Right forelimb (tissue), 1 donor: ENCODE measurements around the gene AJAP1.
A peak's percentile ranks its signal among the peaks of the same experiment; 100 is the strongest.

Experiments used
- DNase-seq: peaks from one replicate; pipeline ENCODE4 v3.0.0-alpha.2; 2018

Gene AJAP1

GRCh38 chr1:4631321-4631720, 23.1 kb upstream of the AJAP1 start:
- DNase-seq: no peak

GRCh38 chr1:4633346-4633745, 21.1 kb upstream of the AJAP1 start:
- no peak for DNase-seq

DNA sequence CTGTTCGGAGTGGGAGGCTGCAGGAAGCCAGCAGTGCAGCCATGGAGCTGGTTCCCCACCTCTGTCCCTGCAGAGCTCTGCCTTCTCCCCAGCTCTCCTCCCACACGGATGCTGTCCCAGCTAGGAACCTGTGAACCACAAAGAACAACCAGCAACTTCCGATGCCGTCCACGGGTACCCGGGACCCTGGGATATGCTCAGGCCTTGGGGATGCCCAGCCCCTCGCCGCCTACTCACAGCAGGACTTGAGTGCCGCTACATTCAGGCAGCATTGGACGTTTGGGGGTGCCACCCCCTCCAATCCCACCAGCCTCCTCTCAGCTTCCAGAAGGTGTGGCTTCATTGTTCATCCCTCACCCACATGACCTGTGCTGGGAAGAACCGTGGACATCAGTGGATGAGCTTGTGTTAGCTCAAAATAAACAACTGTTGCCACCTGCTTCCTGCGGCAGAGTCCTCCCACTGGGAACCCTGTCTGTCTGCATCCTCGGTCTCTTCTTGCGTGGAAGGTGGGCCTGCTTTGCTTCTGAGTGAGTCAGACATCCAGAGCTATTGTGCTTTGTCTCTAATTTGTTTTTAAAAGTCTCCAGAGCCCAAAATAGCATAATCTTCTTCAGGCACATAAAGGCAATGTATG, 20.1 kb upstream of the AJAP1 start:
- DNase-seq: no peak

DNA sequence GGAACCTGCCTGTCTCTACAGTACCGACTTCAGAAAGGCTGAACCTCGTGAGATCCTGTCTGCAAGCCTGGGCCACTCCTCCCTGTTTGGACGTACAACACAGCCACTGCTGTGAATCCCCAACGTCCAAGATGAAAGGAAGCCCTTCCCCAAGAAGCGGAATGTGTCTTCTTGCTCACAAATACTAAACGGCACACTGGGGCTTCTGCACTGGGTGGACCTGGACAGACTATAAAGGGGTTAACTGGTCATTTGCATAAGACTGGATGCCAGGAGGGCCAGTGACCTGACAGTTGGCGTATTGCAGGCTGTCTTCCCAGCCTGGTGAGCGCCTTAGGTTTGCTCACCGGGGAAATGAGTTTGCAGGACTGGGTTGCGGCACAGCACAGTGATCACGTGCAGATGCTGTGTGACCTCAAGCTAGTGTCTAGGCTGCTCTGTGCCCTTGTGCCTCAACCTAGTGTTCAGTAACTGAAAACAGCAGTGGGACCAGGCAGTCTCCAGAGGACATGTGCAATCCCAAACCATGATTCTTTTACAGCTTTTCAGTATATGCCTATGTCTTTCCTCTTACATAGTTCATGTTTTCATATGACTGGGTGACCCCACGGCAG, 19.5 kb upstream of the AJAP1 start:
- DNase-seq: no peak

DNA sequence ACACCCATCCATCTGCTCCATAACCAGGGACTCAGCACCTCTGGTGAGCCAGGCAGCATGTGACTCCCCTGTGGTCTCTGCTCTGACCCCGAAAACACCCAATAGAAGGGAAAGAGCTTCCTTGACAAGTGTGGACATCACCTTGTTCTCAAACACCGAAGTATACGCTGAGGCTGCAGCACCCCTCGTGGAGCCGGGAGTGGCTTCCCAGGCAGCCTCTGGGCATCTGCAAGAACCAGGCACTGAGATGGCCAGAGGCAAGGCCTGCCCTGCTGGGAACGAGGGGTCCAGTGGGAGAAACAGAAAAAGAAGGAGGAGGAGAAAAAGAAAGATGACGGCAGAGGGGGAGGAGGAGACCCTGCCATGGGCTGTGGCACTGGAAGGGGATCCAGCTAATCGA, 18.2 kb upstream of the AJAP1 start:
- DNase-seq: no peak

GRCh38 chr1:4636644-4637380, 17.6 kb upstream of the AJAP1 start:
- no peak for DNase-seq

DNA sequence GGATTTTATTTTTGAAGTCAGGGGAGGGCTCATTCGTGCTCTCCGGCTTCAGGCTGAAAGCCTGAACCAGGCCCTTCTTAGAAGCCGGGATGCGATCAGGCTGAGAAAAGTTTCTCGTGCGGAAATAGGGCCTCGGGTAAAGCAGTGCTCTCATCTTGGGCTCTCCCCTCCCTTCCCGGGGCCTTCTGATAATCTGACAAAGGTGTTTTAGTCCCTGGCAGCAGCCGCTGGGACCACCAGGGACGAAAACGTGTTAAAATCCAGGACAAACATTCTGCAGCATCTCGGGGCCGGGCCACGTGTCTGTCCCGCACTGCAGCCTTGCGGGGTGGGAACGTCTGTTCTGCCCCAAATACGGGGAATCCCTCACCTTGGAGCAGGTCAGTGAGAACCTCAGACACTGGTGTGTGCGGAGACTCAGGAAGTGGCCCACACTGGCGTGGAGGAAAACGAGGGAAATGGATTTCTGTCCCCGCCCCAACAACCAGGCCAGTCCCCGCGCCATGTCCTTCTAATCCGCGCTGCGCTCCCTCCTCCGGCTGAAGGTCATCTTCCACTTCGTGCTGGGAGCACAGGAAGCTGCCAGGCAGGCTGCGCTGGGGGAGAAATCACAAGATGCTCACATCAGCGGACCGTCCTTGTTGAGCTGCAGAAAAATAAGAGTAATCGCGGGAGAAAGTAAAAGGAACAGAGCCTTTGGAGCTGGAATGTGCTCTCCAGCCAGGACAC, 16.6 kb upstream of the AJAP1 start:
- DNase-seq: no peak

DNA sequence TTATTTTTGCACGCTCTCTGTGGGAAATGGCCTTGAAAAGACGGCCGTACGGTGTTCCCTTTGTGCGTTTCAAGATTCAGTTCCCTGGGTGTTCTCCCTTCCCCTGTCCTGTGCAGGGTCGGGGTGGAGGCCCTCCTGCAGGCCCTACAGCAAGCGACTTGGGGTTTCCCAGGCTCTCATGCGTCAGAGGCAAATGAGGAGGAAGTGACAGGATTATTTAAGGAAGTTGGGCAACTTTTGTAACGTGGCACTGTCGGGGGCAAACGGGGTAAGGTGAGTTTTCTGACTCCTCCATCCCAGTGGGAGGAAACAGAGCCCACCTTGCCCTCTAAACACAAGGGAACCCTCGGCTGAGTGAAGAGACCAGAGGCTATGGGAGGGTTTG, 16.1 kb upstream of the AJAP1 start:
- DNase-seq: no peak

GRCh38 chr1:4640931-4641330, 13.5 kb upstream of the AJAP1 start:
- no peak for DNase-seq

DNA sequence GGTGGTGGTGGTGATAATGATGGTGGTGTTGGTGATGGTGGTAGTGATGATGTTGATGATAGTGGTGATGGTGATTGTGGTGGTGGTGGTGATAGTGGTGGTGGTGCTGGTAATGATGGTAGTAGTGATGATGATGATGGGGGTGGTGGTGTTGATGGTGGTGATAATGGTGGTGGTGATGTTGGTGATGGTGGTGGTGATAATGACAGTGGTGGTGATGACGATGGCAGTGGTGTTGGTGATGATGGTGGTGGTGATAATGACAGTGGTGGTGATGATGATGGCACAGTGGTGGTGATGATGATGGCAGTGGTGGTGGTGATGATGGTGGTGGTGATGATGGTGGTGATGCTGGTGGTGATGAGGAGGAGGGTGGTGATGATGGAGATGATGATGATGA, 7.0 kb upstream of the AJAP1 start:
- no peak for DNase-seq

GRCh38 chr1:4648657-4649056, 5.8 kb upstream of the AJAP1 start:
- no peak for DNase-seq

- DNase-seq: no peak
Measured at GRCh38 chr1:4650481-4650880, 3.9 kb upstream of the AJAP1 start.

DNA sequence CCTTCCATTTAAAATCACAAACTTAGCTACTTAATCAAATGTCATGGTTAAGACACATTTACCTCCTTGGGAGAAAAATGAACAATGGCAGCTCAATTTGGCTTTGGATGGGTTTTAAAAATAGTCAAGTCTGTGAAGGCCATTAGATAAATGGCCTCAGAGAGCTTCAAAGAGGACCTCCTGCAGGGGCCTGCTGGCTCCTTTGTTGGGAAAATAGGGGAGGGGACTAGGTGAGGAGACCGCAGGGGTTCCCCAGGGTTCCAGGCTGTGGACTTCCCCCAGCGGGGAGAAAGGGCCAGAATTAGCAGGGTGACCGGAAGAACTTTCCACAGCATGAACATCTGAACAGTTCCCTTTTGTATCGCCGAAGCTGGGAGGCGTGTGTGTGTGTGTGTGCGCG, 3.4 kb upstream of the AJAP1 start:
- DNase-seq: no peak

GRCh38 chr1:4652631-4653327, 1.6 kb upstream of the AJAP1 start:
- DNase-seq: peak; percentile 74

GRCh38 chr1:4653328-4653660, 1.1 kb upstream of the AJAP1 start:
- DNase-seq: no peak

DNA sequence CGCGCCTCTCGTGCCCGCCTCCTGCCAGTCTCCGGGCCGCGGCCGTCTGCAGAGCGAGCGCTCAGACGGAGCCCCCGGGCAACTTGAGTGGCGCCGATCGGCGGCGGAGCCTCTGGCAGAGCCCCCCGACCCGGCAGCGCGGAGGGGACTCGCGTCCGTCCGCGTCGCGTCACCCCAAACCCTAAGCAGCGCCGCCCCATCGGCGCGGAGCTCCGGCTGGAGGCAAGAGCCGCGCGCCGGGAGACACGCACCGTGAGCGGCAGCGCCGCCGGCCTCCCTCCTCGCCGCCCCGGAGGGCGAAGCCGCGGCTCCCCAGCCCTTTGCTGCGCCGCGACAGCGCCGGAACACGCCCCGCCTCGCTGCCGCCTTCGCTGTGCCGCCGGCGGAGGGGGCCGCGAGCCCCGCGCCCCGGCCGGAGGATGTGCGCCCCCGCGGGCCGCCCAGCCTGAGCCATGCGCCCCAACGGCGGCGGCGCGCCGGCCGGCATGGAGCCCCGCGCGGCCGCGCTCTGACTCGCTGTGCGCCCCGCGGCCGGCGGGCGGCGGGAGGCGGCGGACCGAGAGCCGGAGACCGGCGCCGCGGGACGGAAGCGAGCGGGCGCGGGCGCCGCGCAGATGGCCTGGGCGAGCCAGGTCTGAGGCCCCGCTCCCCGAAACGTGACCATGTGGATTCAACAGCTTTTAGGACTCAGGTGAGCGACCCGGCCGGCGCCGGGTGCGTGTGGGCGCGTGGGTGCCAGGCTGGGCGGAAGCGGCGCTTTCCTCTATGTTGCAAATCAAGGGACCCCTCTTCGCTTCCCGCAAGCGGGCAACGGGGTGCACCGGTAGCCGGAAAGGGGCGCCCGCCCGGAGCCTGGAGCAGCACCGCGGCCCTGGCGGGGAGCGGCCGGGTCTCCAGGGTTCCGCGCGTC, 610 bp downstream of the AJAP1 start:
- DNase-seq: no peak

GRCh38 chr1:4655674-4656532, 1.5 kb downstream of the AJAP1 start:
- DNase-seq: peak; percentile 79

DNA sequence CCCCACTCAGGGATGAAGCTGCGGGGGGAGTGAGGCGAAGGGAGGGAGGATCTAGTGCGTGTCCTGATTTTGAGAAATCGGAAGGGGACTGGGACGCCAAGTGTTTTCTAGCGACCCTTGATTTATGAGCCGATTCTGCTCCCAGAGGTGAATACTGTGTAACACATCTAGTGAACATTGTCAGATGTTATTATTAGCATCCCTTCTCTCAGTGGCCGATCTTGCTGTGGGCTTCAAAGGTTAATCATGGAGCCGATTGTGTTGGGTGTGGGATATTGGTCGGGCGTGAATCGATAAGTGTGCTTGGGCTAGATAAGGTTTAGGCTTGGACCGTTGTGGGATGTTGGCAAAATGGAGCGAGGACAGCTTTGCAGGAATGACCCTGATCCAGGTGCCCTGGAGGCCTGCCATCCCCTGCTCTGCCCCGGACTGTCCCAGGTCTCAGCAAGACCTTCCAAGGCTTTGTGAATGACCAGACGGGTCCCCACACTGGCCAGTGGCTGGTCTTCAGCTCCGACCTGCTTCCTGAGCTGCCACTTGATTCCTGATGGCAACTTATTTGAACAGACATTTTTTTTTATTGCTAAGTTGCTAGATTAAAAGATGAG, 2.2 kb downstream of the AJAP1 start:
- DNase-seq: no peak

GRCh38 chr1:4657244-4657789, 2.9 kb downstream of the AJAP1 start:
- no peak for DNase-seq

- DNase-seq: peak; percentile 83
Measured at GRCh38 chr1:4657960-4658541, 3.6 kb downstream of the AJAP1 start.
